ENCODE measurements around the gene MPPED1. TPM values are rescaled to one million over a fixed set of nuclear protein-coding genes. Genes with fewer than 3 reads are reported as not detected.

The MPPED1 gene
- total RNA-seq, 1 donor from 2014 or later, result not detected

GRCh38 chr22:43483669-43484068 is 71.9 kb downstream of the MPPED1 start:
- no peak for DNase-seq (ENCODE audit: low read depth)
- no peak for FAIRE-seq
- no peak overlapping the region for H3K9ac ChIP-seq (ENCODE audit: low read length)
- no peaks in the 10 kb centered on the region for H3K9me3 ChIP-seq (ENCODE audit: insufficient read depth, low read depth, low read length)
- no peaks in the 10 kb centered on the region for H3K27me3 ChIP-seq (ENCODE audit: insufficient read depth, low read length)
- H3K9me3 Mint-ChIP-seq (ENCODE audit: unreplicated experiment), result no peaks in the 10 kb centered on the region
- H3K4me3 ChIP-seq (ENCODE audit: insufficient read depth, low read depth, low read length), result no peak overlapping the region
- H3K27me3 Mint-ChIP-seq (ENCODE audit: low read depth, unreplicated experiment), result peaks cover 63% of the 10 kb centered on the region
- no peaks in the 10 kb centered on the region for H3K36me3 Mint-ChIP-seq (ENCODE audit: low read depth, unreplicated experiment)
- H4K20me1 ChIP-seq (ENCODE audit: insufficient read depth, low read length), result no peaks in the 10 kb centered on the region
- no peaks in the 10 kb centered on the region for H3K4me1 ChIP-seq (ENCODE audit: insufficient read depth, low read length)
- H2AFZ ChIP-seq (ENCODE audit: low read depth, low read length), result no peak overlapping the region
- H3K79me2 ChIP-seq (ENCODE audit: insufficient read depth, low read length), result no peaks in the 10 kb centered on the region
- H3K27ac Mint-ChIP-seq (ENCODE audit: unreplicated experiment), result no peak overlapping the region
- H3K4me1 Mint-ChIP-seq (ENCODE audit: low read depth, unreplicated experiment), result no peaks in the 10 kb centered on the region
- no peak overlapping the region for H3K27ac ChIP-seq (ENCODE audit: low read depth, low read length)
- H3K4me2 ChIP-seq (ENCODE audit: low read length), result no peak overlapping the region
- H3K4me3 Mint-ChIP-seq (ENCODE audit: unreplicated experiment), result no peak overlapping the region
- H3K36me3 ChIP-seq (ENCODE audit: insufficient read depth, low read length), result no peaks in the 10 kb centered on the region
- no peak for TF ChIP-seq CTCF (IDR thresholded peaks at IDR 0.05; ENCODE audit: insufficient read depth, low read depth, low read length)
- no peak for TF ChIP-seq EZH2 (IDR thresholded peaks at IDR 0.05; ENCODE audit: insufficient read depth, low read length)

- Histone ChIP-seq H3K4me2 (ENCODE audit: low read length) (no peak overlapping the region), H2AFZ (ENCODE audit: low read depth, low read length) (no peak overlapping the region), H3K27ac (ENCODE audit: low read depth, low read length) (no peak overlapping the region), H3K27me3 (ENCODE audit: insufficient read depth, low read length) (no peaks in the 10 kb centered on the region), H3K4me3 (ENCODE audit: insufficient read depth, low read depth, low read length) (no peak overlapping the region), H3K9me3 (ENCODE audit: insufficient read depth, low read depth, low read length) (no peaks in the 10 kb centered on the region), H3K9ac (ENCODE audit: low read length) (no peak overlapping the region), H3K4me1 (ENCODE audit: insufficient read depth, low read length) (no peaks in the 10 kb centered on the region), H3K36me3 (ENCODE audit: insufficient read depth, low read length) (no peaks in the 10 kb centered on the region), H4K20me1 (ENCODE audit: insufficient read depth, low read length) (no peaks in the 10 kb centered on the region), H3K79me2 (ENCODE audit: insufficient read depth, low read length) (no peaks in the 10 kb centered on the region)
- H3K27ac Mint-ChIP-seq (ENCODE audit: unreplicated experiment), result no peak overlapping the region
- no peak overlapping the region for H3K4me3 Mint-ChIP-seq (ENCODE audit: unreplicated experiment)
- no peak for DNase-seq (ENCODE audit: low read depth)
- peaks cover 63% of the 10 kb centered on the region for H3K27me3 Mint-ChIP-seq (ENCODE audit: low read depth, unreplicated experiment)
- no peak for FAIRE-seq
- H3K36me3 Mint-ChIP-seq (ENCODE audit: low read depth, unreplicated experiment), result no peaks in the 10 kb centered on the region
- TF ChIP-seq CTCF (IDR thresholded peaks at IDR 0.05; ENCODE audit: insufficient read depth, low read depth, low read length) (no peak), EZH2 (IDR thresholded peaks at IDR 0.05; ENCODE audit: insufficient read depth, low read length) (no peak)
- H3K4me1 Mint-ChIP-seq (ENCODE audit: low read depth, unreplicated experiment), result no peaks in the 10 kb centered on the region
- no peaks in the 10 kb centered on the region for H3K9me3 Mint-ChIP-seq (ENCODE audit: unreplicated experiment)
These were observed 72.4 kb downstream of the MPPED1 start for GRCh38 chr22:43484227-43484626.

GRCh38 chr22:43485502-43486089 is 73.8 kb downstream of the MPPED1 start:
- no peaks in the 10 kb centered on the region for H3K36me3 ChIP-seq (ENCODE audit: insufficient read depth, low read length)
- no peak overlapping the region for H2AFZ ChIP-seq (ENCODE audit: low read depth, low read length)
- no peaks in the 10 kb centered on the region for H3K4me1 ChIP-seq (ENCODE audit: insufficient read depth, low read length)
- no peaks in the 10 kb centered on the region for H3K27me3 ChIP-seq (ENCODE audit: insufficient read depth, low read length)
- H3K27me3 Mint-ChIP-seq (ENCODE audit: low read depth, unreplicated experiment), result peaks cover 62% of the 10 kb centered on the region
- TF ChIP-seq EZH2 (IDR thresholded peaks at IDR 0.05; ENCODE audit: insufficient read depth, low read length) (no peak), CTCF (IDR thresholded peaks at IDR 0.05; ENCODE audit: insufficient read depth, low read depth, low read length) (no peak)
- no peak overlapping the region for H3K4me3 Mint-ChIP-seq (ENCODE audit: unreplicated experiment)
- no peak overlapping the region for H3K27ac ChIP-seq (ENCODE audit: low read depth, low read length)
- H3K36me3 Mint-ChIP-seq (ENCODE audit: low read depth, unreplicated experiment), result no peaks in the 10 kb centered on the region
- H3K9me3 ChIP-seq (ENCODE audit: insufficient read depth, low read depth, low read length), result no peaks in the 10 kb centered on the region
- H4K20me1 ChIP-seq (ENCODE audit: insufficient read depth, low read length), result no peaks in the 10 kb centered on the region
- H3K4me3 ChIP-seq (ENCODE audit: insufficient read depth, low read depth, low read length), result no peak overlapping the region
- no peak overlapping the region for H3K27ac Mint-ChIP-seq (ENCODE audit: unreplicated experiment)
- no peaks in the 10 kb centered on the region for H3K79me2 ChIP-seq (ENCODE audit: insufficient read depth, low read length)
- FAIRE-seq (no peak), DNase-seq (ENCODE audit: low read depth) (no peak)
- no peak overlapping the region for H3K9ac ChIP-seq (ENCODE audit: low read length)
- H3K9me3 Mint-ChIP-seq (ENCODE audit: unreplicated experiment), result no peaks in the 10 kb centered on the region
- H3K4me1 Mint-ChIP-seq (ENCODE audit: low read depth, unreplicated experiment), result no peaks in the 10 kb centered on the region
- no peak overlapping the region for H3K4me2 ChIP-seq (ENCODE audit: low read length)

Data from astrocyte (in vitro differentiated cells and primary cell).